ENCODE measurements around the gene DRAM1. TPM values are rescaled to one million over a fixed set of nuclear protein-coding genes. Genes with fewer than 3 reads are reported as not detected.

Gene DRAM1
- total and polyA plus RNA-seq, 2 of the 4 experiments (the other 2 are of a cell fraction), result 20.0 to 27.2 TPM

DNA sequence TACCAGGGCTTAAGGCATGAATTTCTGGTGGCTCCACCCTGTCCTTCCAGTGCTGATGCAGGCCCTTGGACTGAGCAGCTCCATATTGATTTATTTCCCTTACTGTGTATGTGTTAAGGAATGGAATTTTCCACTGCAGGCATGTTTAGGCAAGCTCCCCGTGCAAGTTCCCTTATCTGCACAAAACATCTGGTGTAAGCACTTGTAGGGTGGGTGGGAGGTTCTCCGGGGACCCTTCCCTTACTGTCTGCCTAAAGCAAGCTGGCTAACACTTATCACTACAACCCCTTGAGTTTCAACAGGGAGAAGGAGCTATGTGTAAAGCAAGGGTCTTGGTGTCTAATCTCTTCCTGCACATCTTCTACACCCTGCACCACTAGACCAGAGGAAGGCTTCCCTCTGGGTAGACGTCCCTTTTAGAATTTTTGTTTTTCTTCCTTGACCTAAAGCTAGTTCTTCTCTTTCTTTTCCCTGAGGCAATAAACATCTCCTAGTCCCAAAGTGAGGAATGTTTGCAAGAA is 22.0 kb upstream of the DRAM1 start:
- intact Hi-C loops (cut with micrococcal nuclease) (no loop called here), in situ Hi-C loops (cut with MboI; ENCODE audit: low sequenced_read_pairs) (no loop called here), dilution Hi-C loops (cut with HindIII; ENCODE audit: low sequenced_read_pairs, unreplicated experiment) (no loop called here)
- Histone ChIP-seq H3K27ac (ENCODE audit: insufficient read depth, low read length) (peak overlapping the region; percentile 80; the same call in 1 of the 2 replicates), H4K20me1 (ENCODE audit: insufficient read depth, low read length) (no peaks in the 10 kb centered on the region), H3K4ac (ENCODE audit: low read depth, low read length) (peak overlapping the region; percentile 93), H3K4me2 (ENCODE audit: low read depth, low read length) (0 out of 2 replicates have a peak overlapping the region, but pooled peaks have one; percentile 15), H3K27me3 (ENCODE audit: control insufficient read depth, insufficient read depth, low read length) (no peaks in the 10 kb centered on the region), H2AFZ (replicated peaks; ENCODE audit: low read length, poor library complexity) (peak overlapping the region; percentile 88), H3K79me1 (ENCODE audit: low read depth in 1 of 2, low read length in 2 of 2) (no peaks in the 10 kb centered on the region), H4K5ac (ENCODE audit: low read depth, low read length) (peak overlapping the region; percentile 85), H2BK15ac (ENCODE audit: low read depth, low read length) (peak overlapping the region; percentile 76; the same call in 2 of the 3 replicates), H2AK5ac (ENCODE audit: low read depth, low read length) (peak overlapping the region; percentile 87; the same call in 1 of the 2 replicates), H3K36me3 (ENCODE audit: control insufficient read depth, insufficient read depth, low read length) (no peaks in the 10 kb centered on the region), H3K4me3 (ENCODE audit: insufficient read depth, low read depth, low read length) (no peak overlapping the region), H3K9ac (ENCODE audit: low read depth, low read length) (no peak overlapping the region), H3K56ac (ENCODE audit: extremely low read depth, insufficient read depth, low read length) (0 out of 2 replicates have a peak overlapping the region, but pooled peaks have one; percentile 10), H3K9me1 (ENCODE audit: insufficient read depth, low read length) (peaks cover 8% of the 10 kb centered on the region; the same call in 1 of the 2 replicates), H2BK120ac (ENCODE audit: low read depth, low read length) (peak overlapping the region; percentile 98), H2BK5ac (ENCODE audit: low read depth, low read length, poor library complexity, severe bottlenecking) (peak overlapping the region; percentile 94), H2AK9ac (replicated peaks; ENCODE audit: low read depth, low read length, poor library complexity) (peak overlapping the region; percentile 60), H3K14ac (replicated peaks; ENCODE audit: low read depth, low read length) (peak overlapping the region; percentile 89), H2BK20ac (ENCODE audit: low read depth, low read length) (peak overlapping the region; percentile 98), H4K91ac (ENCODE audit: insufficient read depth, low read depth, low read length) (peak overlapping the region; percentile 89), H4K8ac (ENCODE audit: low read depth in 2 of 2, low read length in 2 of 2) (peak overlapping the region; percentile 78 to 98; a peak in 3 of 4 replicates), H3K4me1 (ENCODE audit: control insufficient read depth, insufficient read depth, low read length) (peaks cover 20% of the 10 kb centered on the region), H3K9me3 (ENCODE audit: control insufficient read depth, insufficient read depth, low read length) (no peaks in the 10 kb centered on the region), H3K18ac (ENCODE audit: low read depth, low read length) (peak overlapping the region; percentile 93), H3K23ac (ENCODE audit: low read depth, low read length) (peak overlapping the region; percentile 95; the same call in 1 of the 2 replicates)
- no TSS peak for BruUV-seq (replicated peaks)
- peak; percentile 61 for ATAC-seq (ENCODE audit: low read depth)
- ChIA-PET CTCF (interaction anchor here (0.6 to 1.3 kb wide), 4 partner anchors 11 to 272 kb away, joined by 3 to 6 read pairs (median 4); no protein-coding TSS in a partner anchor), POLR2A (ENCODE audit: unreplicated experiment) (no interaction called here)
- peak; percentile 69 for DNase-seq
- TF ChIP-seq RCOR1 (IDR thresholded peaks at IDR 0.05; ENCODE audit: insufficient replicate concordance, low read length) (no peak), MAFK (IDR thresholded peaks at IDR 0.05; ENCODE audit: low read depth, low read length) (no peak), SMC3 (IDR thresholded peaks at IDR 0.05; ENCODE audit: low read depth, low read length) (no peak)
- no CpG with 5 or more reads among the region's 3 CpGs for WGBS, 2 experiments (ENCODE audit: extremely low coverage in 2 of 2, insufficient read length in 1 of 2)

Data from IMR-90 (cell line).